ENCODE data around the gene BICRA.
A peak's percentile ranks its signal among the peaks of the same experiment; 100 is the strongest.
"Not testable (repeated sequence)": the region's sequence is repeated elsewhere in the genome, so short reads cannot be mapped to it uniquely, and the experiment has no call there.

Gene BICRA

GRCh38 chr19:47741544-47742140, 132.7 kb downstream of the BICRA start:
- no peak for DNase-seq (ENCODE audit: low spot score in 2 of 2)
- Histone ChIP-seq H3K27me3 (ENCODE audit: low read depth) (no peaks in the 10 kb centered on the region), H3K36me3 (replicated peaks) (peaks cover 3% of the 10 kb centered on the region), H3K4me3 (no peak overlapping the region), H3K4me1 (peaks cover 12% of the 10 kb centered on the region), H3K9me3 (peaks cover 2% of the 10 kb centered on the region; the same call in 1 of the 2 replicates)
- in situ Hi-C loops (cut with MboI; ENCODE audit: low sequenced_read_pairs), result no loop called here

DNA sequence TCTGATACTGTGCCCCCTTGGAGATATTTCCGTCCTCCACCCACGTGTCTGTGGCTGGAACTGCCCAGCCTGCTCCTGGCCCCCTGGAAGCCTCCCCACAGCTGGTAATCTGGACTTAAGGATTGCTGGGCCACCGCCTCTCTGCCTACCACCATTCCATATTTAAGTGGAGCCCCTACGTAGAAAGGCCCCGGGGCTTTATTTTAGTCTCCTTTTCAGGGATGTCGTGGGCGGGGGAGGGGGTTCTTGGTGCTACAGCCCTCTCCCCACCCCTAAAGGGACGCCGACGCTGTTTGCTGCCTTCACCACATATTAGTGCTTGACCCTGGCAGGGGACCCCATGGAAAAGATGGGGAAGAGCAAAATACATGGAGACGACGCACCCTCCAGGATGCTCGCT, 133.7 kb downstream of the BICRA start:
- H3K9me3 ChIP-seq, result no peaks in the 10 kb centered on the region
- in situ Hi-C loops (cut with MboI; ENCODE audit: low sequenced_read_pairs), result no loop called here
- H3K4me1 ChIP-seq, result peaks cover 12% of the 10 kb centered on the region
- no peak for DNase-seq (ENCODE audit: low spot score in 2 of 2)
- peaks cover 12% of the 10 kb centered on the region for H3K36me3 ChIP-seq (replicated peaks)
- no peaks in the 10 kb centered on the region for H3K27me3 ChIP-seq (ENCODE audit: low read depth)
- no peak overlapping the region for H3K4me3 ChIP-seq

- Histone ChIP-seq H3K9me3 (no peaks in the 10 kb centered on the region), H3K4me1 (peaks cover 12% of the 10 kb centered on the region), H3K4me3 (peak within 1 kb of the TSS; percentile 96), H3K36me3 (replicated peaks) (peaks cover 38% of the 10 kb centered on the region), H3K27me3 (ENCODE audit: low read depth) (no peaks in the 10 kb centered on the region)
- peak; percentile 92 to 96 for DNase-seq (ENCODE audit: low spot score in 2 of 2)
- in situ Hi-C loops (cut with MboI; ENCODE audit: low sequenced_read_pairs), result no loop called here
Observed at GRCh38 chr19:47745010-47745901, 136.3 kb downstream of the BICRA start, which contains the start of gene NOP53. Gene NOP53 (plus strand): TSS chr19:47745546. CDS start chr19:47745560, 14 bp downstream.

DNA sequence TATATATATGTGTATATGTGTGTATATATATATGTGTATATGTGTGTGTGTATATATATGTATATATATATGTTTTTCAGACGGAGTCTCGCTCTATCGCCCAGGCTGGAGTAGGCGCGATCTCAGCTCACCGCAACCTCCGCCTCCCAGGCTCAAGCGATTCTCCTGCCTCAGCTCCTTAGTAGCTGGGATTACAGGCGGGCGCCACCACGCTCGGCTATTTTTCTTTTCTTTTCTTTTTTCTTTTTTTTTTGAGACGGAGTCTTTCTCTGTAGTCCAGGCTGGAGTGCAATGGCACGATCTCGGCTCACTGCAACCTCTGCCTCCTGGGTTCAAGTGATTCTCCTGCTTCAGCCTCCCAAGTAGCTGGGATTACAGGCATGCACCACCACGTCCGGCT, 137.2 kb downstream of the BICRA start:
- Histone ChIP-seq H3K4me3 (peak overlapping the region; percentile 96), H3K4me1 (peaks cover 12% of the 10 kb centered on the region), H3K36me3 (replicated peaks) (peaks cover 47% of the 10 kb centered on the region)
- H3K9me3 ChIP-seq; H3K27me3 ChIP-seq (ENCODE audit: low read depth); DNase-seq (ENCODE audit: low spot score in 2 of 2); in situ Hi-C loops (cut with MboI; ENCODE audit: low sequenced_read_pairs): not testable (repeated sequence)

DNA sequence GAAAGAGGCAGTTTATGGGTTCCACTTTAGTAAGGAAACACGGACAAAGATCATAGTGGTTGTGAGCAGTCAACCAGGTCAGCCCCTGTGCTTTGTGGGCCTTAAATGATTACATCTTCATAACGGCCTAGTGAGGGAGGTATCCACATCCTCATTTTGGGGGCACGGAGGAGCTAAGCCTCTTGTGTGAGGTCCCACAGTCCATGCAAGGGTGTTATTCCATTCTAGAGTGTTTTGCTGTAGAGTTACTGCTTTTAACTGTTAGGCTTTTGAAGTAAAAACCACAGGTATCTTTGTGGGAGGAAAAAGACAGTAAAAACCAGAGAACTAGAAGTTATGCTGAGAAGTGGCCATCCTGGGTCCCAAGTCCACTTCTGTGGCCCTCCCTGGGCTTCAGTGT, 140.4 kb downstream of the BICRA start:
- peaks cover 78% of the 10 kb centered on the region for H3K36me3 ChIP-seq (replicated peaks)
- no peaks in the 10 kb centered on the region for H3K27me3 ChIP-seq (ENCODE audit: low read depth)
- in situ Hi-C loops (cut with MboI; ENCODE audit: low sequenced_read_pairs), result no loop called here
- peaks cover 2% of the 10 kb centered on the region for H3K4me1 ChIP-seq
- no peak for DNase-seq (ENCODE audit: low spot score in 2 of 2)
- H3K9me3 ChIP-seq, result no peaks in the 10 kb centered on the region
- H3K4me3 ChIP-seq, result no peak overlapping the region

DNA sequence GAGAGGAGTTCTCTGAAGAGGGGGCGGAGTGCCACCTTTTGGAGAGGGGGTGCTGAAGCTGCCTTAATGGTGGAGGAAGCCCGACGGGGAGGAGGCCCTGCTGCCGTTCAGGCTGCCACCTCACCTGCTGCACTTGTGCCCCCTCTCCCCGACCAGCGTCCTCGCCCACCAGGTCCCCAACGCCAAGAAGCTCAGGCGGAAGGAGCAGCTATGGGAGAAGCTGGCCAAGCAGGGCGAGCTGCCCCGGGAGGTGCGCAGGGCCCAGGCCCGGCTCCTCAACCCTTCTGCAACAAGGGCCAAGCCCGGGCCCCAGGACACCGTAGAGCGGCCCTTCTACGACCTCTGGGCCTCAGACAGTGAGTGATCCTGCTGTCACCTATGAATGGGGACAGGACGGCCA, 141.8 kb downstream of the BICRA start:
- no peak overlapping the region for H3K4me3 ChIP-seq
- DNase-seq (ENCODE audit: low spot score in 2 of 2), result no peak
- in situ Hi-C loops (cut with MboI; ENCODE audit: low sequenced_read_pairs), result no loop called here
- H3K27me3 ChIP-seq (ENCODE audit: low read depth), result no peaks in the 10 kb centered on the region
- H3K4me1 ChIP-seq, result no peaks in the 10 kb centered on the region; the same call in 1 of the 2 replicates
- H3K36me3 ChIP-seq (replicated peaks), result peaks cover 92% of the 10 kb centered on the region
- H3K9me3 ChIP-seq, result no peaks in the 10 kb centered on the region

DNA sequence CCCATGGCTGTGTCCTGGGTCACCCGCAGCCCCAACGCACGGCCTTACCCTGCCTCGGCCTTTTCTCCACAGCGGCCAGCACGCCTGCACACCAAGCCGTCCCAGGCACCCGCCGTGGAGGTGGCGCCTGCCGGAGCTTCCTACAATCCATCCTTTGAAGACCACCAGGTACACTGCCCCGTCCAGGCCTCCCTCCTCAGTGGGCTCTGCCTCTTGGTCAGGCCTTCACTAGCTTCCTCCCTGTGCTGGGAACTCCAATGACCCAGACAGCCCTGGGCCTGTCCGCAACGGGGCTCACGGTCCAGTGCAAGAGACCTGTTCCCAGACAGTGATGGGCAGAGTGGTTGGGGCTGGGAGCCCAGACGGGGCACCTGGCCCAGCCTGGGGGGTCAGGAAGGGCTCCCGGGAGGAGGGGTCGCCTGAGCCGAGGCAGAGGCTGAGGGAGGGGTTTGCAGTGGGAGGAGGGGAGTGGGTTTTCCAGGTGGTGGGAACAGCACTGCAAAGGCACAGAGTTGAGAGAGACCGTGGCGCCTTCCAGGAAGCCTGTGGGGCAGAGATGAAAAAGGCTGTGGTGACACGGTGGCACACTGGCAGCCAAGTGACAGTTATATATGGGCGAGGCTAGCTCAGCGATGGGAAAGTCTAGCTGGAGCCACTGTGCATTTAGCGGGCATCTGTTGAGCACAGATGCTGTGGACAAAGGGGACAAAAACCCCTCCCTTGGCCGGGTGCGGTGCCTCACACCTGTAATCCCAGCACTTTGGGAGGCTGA, 143.7 kb downstream of the BICRA start:
- no peak for DNase-seq (ENCODE audit: low spot score in 2 of 2)
- Histone ChIP-seq H3K27me3 (ENCODE audit: low read depth) (no peaks in the 10 kb centered on the region), H3K4me1 (no peaks in the 10 kb centered on the region), H3K9me3 (no peaks in the 10 kb centered on the region), H3K4me3 (no peak overlapping the region), H3K36me3 (replicated peaks) (peaks cover 98% of the 10 kb centered on the region)
- in situ Hi-C loops (cut with MboI; ENCODE audit: low sequenced_read_pairs), result no loop called here

Measured in HAP-1 (cell line).